GM21825 (cell line): ENCODE data around the gene UTP25.

Experiments
- ATAC-seq: cut with Tn5 transposase; IDR thresholded peaks from one replicate; pipeline ENCODE4 v1.9.1; 2021; ENCODE audit warnings: mild to moderate bottlenecking, moderate library complexity; ENCODE audit not compliant: unreplicated experiment

Gene UTP25

GRCh38 chr1:209837671-209838070, 9.9 kb downstream of the UTP25 start:
- no peak for ATAC-seq

DNA sequence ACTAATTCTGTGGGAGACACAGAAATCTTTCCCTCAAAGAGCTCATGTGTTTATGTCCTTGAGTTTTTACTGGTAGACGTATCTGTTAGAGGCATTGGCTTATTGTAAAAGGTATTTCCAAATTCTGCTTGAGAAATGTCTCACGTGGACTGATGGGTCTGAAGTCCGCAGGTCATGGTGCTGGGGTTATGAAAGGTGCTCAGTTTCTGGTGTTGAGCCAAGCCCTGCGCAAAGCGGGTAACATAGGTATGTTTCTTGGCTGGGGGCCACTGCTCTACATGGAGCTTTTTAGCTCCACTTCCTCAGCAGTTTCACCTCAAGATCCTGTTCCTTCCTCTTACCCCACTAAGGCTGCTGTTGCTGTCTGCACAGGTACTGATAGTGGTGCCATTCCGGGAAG, 10.8 kb downstream of the UTP25 start:
- ATAC-seq = no peak

DNA sequence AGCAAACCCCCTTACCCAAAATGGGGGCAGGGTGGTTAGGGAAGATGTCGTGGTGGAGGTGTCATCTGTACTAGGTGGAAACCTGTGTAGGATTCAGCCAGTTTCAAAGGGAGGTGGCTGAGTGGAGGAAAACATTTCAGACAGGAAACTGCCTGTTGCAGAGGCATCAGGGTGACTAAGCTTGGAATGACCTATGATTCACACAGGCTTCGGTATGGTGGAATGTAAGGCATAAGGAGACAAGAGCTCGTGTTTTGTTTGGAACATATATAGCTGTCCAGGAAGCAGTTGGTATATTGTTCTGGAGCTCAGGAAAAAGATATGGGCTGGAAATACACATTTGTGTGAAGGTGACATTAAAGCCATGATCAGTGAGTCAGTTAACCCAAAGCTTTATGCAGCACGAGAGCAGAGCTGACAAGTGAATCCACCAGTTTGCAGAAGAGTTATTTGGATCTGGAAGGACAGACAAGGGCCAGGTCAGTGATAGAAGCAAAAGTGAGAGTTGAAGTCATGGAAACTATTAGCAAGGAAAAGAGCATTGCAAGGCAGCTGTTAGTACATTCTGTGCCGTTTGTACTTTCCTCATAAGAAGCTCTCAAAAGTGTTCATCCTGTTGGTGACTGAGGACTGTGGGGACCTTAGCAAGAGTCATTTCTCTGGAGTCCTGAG, 12.2 kb downstream of the UTP25 start:
- ATAC-seq = no peak

DNA sequence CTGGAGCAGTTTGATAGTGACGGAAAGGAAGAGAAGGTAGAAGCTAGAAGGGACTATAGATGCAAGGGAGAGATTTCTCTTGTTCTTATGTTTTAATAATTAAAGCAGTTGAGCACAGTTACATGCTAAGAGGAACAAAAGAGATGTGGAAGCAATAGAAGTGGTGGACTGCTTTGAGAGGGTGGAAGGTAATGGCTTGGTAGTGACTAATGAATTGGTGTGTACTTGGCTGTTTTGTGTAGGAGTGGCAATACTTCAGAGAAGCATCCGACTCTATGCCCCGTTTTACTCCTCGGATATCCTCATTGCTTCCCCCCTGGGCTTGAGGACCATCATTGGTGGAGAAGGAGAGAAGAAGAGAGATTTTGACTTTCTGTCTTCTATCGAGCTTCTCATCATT, 12.8 kb downstream of the UTP25 start:
- ATAC-seq = no peak

- ATAC-seq = no peak
Observed at GRCh38 chr1:209844695-209845407, 17.1 kb downstream of the UTP25 start.

- ATAC-seq = no peak
Observed at GRCh38 chr1:209845408-209845725, 17.6 kb downstream of the UTP25 start.

GRCh38 chr1:209849388-209849787, 21.6 kb downstream of the UTP25 start:
- ATAC-seq = no peak

GRCh38 chr1:209850342-209850979, 22.7 kb downstream of the UTP25 start:
- no peak for ATAC-seq

DNA sequence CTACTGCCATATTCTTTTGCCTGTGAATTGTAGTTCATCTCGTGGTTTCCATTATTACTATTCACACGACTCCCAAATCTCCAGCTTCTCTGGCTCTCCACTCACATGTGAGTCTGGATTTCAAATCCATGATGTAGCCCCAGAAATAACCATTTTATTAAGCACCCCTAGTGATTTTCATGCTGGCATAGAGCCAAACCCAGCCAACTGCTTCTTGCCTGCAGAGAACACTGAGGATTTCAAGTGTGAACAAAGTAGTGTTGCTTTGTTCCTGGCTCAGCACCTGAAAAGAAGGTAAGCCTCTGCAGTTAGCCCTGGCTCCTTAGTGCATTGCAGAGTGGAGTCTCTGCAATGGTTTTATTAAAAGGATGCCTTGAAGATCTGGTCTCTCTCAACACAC, 25.9 kb downstream of the UTP25 start:
- no peak for ATAC-seq

GRCh38 chr1:209854196-209854595, 26.4 kb downstream of the UTP25 start:
- no peak for ATAC-seq

DNA sequence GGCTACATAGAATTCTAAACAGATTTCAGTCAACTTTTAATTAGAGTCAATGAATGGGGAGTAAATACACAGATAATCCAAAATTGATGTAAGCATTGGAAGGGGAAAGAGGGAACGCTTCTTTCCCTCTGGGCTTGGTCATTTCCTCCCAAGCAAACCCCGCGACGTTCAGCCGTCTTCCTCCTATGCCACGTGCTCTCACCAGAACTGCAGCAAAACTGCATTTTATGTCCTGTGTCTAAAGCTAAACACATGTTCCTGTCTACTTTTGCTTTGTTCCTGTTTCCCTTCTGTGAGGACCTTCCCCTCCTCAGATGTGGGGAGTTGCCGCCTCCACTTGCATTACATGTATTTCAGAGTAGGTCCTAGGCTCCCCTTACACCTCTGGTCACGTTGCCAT, 27.2 kb downstream of the UTP25 start:
- ATAC-seq = no peak

DNA sequence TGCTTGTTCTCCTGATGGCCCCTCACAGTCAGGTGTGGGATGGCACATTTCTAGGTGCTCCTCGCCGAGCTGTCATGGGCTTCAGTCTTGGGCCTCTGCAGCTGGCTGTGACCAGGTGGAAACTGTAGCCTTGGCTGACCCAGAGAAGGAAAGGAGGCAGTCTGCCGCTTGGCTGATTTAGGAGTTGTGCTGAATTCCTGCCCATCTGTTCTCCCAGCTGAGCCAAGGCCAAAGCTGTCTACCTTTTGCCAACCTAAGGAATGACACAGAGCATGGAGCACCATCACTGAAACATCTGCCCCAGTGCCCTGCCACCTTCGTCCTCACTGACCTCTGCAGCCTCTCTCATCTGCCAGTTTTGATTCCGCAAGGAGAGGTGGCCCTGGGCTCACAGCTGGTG, 27.9 kb downstream of the UTP25 start:
- no peak for ATAC-seq

DNA sequence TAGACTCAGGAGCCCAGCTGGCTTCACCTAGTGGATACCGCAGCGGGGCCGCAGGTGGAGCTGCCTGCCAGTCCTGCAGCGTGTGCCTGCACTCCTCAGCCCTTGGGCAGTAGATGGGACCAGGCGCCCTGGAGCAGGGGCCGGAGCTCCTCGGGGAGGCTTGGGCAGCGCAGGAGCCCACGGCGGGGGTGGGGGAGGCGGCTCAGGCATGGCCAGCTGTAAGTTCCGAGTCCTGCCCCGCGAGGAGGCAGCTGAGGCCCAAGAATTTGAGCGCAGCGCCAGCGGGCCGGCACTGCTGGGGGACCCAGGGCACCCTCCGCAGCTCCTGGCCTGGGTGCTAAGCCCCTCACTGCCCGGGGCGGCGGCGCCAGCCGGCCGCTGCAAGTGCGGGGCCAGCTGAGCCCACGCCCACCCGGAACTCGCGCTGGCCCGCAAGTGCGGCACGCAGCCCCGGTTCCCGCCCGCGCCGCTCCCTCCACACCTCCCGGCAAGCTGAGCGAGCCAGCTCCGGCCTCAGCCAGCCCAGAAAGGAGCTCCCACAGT, 30.9 kb downstream of the UTP25 start:
- no peak for ATAC-seq

GRCh38 chr1:209860293-209860881, 32.6 kb downstream of the UTP25 start:
- ATAC-seq = peak; percentile 91

GRCh38 chr1:209861242-209861641, 33.5 kb downstream of the UTP25 start:
- ATAC-seq = no peak

DNA sequence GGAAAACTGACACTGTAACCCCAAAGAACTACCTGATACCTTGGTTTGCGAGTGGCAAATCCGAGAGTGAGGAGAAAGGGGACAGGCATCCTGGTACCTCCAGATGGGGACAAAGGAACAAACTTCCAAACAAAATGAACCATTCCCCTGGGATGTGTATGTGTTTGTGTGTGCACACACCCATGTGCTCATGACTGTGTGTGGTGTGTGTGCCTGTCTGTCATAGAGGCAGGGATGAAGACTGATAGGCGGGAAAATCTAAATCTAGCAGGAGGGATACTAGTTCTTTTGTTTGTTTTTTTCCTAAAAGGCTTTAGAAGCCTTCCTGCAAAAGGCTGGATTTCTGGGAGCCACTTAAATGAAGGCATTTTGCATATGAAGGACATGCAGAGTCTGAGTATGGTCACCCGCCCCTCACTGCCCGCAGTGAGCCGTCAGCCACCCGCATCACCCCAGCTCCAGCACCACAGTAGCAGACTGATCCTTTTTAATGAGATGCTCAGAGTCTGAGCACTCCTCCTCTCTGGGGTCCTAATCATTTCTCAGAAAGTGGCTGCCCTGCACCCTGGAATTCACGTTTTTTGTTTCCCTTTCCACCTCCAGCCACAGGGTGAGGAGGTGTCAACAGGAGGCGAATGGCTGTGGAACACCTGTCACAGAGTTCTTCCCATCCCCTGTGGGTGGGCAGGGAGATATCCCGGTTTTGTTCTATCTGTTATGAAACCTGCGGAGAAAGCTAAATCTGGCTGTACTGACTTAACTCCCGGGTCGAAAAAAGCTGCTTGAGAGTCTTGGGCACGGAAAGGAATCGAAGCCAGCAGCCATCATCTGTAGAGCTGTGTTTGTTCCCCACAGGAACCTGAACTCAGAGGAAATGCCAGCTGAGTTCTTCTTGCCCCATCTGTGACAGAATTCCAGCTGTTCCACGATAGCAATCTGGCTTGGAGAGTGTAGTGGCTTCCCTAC, 34.9 kb downstream of the UTP25 start:
- ATAC-seq = no peak

DNA sequence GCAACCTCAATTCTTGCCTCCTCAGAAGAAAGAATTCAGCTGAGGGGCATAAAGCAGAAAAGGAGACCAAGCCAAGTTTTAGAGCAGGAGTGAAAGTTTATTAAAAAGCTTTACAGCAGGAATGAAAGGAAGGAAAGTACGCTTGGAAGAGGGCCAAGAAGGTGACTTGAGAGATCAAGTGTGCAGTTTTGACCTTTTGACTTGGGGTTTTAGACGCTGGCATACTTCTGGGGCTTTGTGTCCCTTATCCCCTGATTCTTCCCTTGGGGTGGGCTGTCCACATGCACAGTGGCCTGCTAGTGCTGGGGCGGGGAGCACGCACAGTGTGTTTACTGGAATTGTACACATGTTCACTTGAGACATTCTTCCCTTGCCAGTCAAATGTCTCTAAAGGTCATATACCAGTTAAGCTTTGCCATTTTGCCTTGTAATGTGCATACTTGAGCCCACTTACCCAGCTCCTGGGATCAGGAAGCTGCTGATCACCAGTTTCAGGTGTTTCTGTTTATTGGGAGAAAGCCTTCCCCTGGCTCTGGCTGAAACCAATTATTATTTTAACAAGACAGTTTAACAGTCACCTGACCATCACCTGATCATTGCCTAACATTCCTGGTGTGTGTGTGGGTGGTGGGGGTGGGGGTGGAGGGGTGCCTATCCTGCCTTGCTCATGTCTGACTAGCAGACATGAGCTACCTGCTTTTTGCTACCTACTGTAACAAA, 36.2 kb downstream of the UTP25 start:
- ATAC-seq = no peak

DNA sequence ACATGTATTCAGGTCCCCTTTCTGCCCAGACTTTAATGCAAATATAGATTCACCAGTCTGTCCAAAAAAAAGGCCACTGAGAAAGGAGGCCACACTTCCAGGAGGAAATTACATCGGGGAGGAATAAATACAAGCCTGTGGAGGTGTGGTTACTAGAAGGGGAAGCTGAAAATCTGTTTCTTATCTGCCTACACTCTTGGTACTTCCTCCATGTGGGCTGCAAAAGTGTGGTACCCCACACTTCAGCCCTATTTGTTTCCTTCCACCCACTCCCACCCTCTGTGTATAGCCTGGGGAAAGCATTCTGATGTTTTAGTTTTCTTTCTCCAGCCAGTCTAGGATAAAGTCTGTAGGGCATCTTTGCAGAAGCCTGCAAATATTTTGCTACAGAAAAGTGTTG, 38.4 kb downstream of the UTP25 start:
- ATAC-seq = no peak

- no peak for ATAC-seq
Observed at GRCh38 chr1:209869291-209870149, 41.7 kb downstream of the UTP25 start.
